ENCODE measurements around the gene MRPS2.

Gene MRPS2

DNA sequence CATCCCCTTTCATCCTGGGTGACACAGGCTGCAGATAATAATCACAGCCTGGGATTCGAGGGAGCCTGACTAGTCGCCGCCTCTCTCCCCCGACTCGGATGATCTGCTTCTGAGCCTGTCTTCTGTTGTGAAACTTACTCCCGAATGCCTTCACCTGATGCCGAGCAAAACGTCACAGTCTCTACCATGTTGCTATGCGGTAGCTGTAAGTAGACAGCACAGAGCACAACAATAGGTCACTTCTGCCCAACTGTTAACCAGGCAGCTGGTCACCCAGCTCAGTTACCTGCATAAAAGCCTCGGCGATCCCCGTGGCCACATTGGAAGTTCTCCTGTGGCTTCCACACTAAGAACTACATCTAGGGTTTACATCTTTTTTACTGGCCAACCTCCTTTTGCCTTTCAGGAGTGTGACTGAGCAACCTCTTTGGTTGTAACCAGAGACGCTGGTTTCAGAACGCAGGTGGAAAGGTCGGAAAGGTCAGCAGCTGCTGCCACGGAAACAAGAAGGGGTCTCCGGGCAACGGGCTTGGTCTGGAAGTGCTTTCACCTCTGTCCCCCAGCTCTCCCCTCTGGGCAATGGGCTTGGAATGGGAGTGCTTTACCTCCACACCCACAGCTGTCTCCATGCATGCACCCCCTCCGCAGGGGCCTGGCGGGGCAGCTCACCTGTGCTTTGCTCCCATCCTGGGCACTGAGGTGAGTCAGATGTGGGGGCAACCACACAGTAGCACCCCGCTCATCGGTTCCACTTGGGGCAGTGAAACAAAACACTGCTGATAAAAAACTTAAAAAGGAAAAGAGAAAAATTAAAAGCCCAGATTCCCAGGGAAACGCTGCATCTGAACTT, 28.5 kb upstream of the MRPS2 start:
- Histone ChIP-seq H3K9ac (ENCODE audit: low read length) (no peak overlapping the region), H3K27me3 (replicated peaks; ENCODE audit: control insufficient read depth, insufficient read depth, low read length) (peaks cover 5% of the 10 kb centered on the region), H3K4me3 (ENCODE audit: low read length) (no peak overlapping the region), H3K4me1 (ENCODE audit: control insufficient read depth, insufficient read depth, low read length) (peaks cover 18% of the 10 kb centered on the region), H3K9me3 (ENCODE audit: control insufficient read depth, low read length) (no peaks in the 10 kb centered on the region), H3K36me3 (ENCODE audit: control insufficient read depth, insufficient read depth, low read length, severe bottlenecking) (no peaks in the 10 kb centered on the region)
- no peak for DNase-seq (ENCODE audit: low read depth)

DNA sequence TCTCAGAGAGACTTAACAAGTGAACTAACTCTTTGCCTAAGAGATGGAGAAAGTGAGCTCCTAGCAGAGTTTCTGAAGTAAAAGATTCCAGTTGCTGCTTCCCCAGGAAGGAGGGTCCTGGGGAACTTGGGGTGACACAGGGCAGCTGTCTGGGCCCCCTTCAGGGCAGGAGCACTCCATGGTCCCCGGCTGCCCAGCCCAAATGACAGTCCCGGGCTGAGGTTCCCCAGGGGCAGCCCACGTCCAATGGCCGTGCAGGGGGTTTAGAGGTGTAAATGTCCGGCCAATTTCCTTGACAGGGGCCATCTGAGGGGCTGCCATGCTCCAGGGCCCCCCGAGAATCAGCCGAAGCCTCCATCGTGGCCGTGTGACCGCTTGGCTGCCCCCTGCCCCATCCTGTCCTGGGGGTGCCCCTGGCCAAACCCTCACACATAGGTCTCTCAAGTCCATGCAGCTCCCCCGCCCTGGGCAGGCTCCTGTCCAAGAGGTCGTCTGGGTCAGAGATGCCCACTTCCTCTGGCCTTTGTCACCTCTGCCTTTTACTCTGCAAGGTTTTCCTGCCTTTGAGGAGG, 26.4 kb upstream of the MRPS2 start:
- H3K9me3 ChIP-seq (ENCODE audit: control insufficient read depth, low read length) = no peaks in the 10 kb centered on the region
- no peaks in the 10 kb centered on the region for H3K36me3 ChIP-seq (ENCODE audit: control insufficient read depth, insufficient read depth, low read length, severe bottlenecking)
- DNase-seq (ENCODE audit: low read depth) = no peak
- no peak overlapping the region for H3K9ac ChIP-seq (ENCODE audit: low read length)
- no peak overlapping the region for H3K4me3 ChIP-seq (ENCODE audit: low read length)
- peaks cover 5% of the 10 kb centered on the region for H3K27me3 ChIP-seq (replicated peaks; ENCODE audit: control insufficient read depth, insufficient read depth, low read length)
- peaks cover 19% of the 10 kb centered on the region for H3K4me1 ChIP-seq (ENCODE audit: control insufficient read depth, insufficient read depth, low read length)

DNA sequence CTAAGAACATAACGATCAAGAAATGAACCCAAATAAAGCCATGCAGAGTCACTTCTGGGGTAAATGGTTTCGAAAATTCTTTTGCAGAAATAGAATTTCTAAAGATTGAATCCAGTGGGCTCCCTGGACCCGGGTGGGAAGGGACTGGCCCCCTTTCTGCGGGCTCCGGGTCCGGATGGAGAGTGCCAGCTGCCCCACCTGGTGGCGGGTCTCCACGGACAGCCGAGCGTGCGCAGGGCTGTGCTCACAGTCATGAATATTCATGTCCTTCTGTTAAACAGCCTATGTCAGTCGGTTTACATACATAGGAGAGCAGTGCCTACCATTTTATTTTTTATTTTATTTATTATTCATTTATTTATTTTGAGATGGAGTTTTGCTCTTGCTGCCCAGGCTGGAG, 25.6 kb upstream of the MRPS2 start:
- peak; percentile 23 for DNase-seq (ENCODE audit: low read depth)
- peaks cover 14% of the 10 kb centered on the region for H3K4me1 ChIP-seq (ENCODE audit: control insufficient read depth, insufficient read depth, low read length)

GRCh38 chr9:135476561-135477355, 23.7 kb upstream of the MRPS2 start:
- peaks cover 5% of the 10 kb centered on the region for H3K27me3 ChIP-seq (replicated peaks; ENCODE audit: control insufficient read depth, insufficient read depth, low read length)
- no peak overlapping the region for H3K4me3 ChIP-seq (ENCODE audit: low read length)
- peaks cover 18% of the 10 kb centered on the region for H3K4me1 ChIP-seq (ENCODE audit: control insufficient read depth, insufficient read depth, low read length)
- no peaks in the 10 kb centered on the region for H3K9me3 ChIP-seq (ENCODE audit: control insufficient read depth, low read length)
- peak; percentile 54 for DNase-seq (ENCODE audit: low read depth)
- no peaks in the 10 kb centered on the region for H3K36me3 ChIP-seq (ENCODE audit: control insufficient read depth, insufficient read depth, low read length, severe bottlenecking)
- H3K9ac ChIP-seq (ENCODE audit: low read length) = no peak overlapping the region

More for the DNA sequence above, 25.6 kb upstream of the MRPS2 start:
- Histone ChIP-seq H3K4me3 (ENCODE audit: low read length) (no peak overlapping the region), H3K36me3 (ENCODE audit: control insufficient read depth, insufficient read depth, low read length, severe bottlenecking) (no peaks in the 10 kb centered on the region), H3K9ac (ENCODE audit: low read length) (no peak overlapping the region), H3K27me3 (replicated peaks; ENCODE audit: control insufficient read depth, insufficient read depth, low read length) (peaks cover 5% of the 10 kb centered on the region), H3K9me3 (ENCODE audit: control insufficient read depth, low read length) (no peaks in the 10 kb centered on the region)

DNA sequence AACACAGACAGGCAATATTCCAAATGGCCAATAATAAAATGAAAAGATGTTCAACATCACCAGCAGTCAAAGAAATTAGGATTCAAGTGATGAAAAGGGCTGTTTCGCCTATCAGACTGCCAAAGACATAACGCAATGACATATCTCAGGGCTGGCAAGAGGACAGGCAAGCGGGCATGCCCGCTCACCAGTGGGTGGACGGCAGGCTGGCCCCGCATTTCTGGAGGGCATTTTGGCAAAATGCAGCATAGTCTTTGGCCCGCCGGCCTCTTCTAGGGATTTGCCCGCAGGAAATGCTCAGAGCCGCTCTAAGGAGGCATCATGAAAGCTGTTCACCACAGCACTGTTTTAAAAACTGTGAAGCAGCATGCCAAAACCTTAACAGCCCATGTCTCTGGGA, 22.3 kb upstream of the MRPS2 start:
- H3K36me3 ChIP-seq (ENCODE audit: control insufficient read depth, insufficient read depth, low read length, severe bottlenecking) = no peaks in the 10 kb centered on the region
- no peak overlapping the region for H3K4me3 ChIP-seq (ENCODE audit: low read length)
- DNase-seq (ENCODE audit: low read depth) = peak; percentile 12
- no peaks in the 10 kb centered on the region for H3K9me3 ChIP-seq (ENCODE audit: control insufficient read depth, low read length)
- no peak overlapping the region for H3K9ac ChIP-seq (ENCODE audit: low read length)
- peaks cover 18% of the 10 kb centered on the region for H3K4me1 ChIP-seq (ENCODE audit: control insufficient read depth, insufficient read depth, low read length)
- no peaks in the 10 kb centered on the region for H3K27me3 ChIP-seq (replicated peaks; ENCODE audit: control insufficient read depth, insufficient read depth, low read length)

- peak overlapping the region; percentile 63 for H3K9ac ChIP-seq (ENCODE audit: low read length)
- H3K4me3 ChIP-seq (ENCODE audit: low read length) = peak overlapping the region; percentile 76
These were observed 21.5 kb upstream of the MRPS2 start for GRCh38 chr9:135478829-135479468.

DNA sequence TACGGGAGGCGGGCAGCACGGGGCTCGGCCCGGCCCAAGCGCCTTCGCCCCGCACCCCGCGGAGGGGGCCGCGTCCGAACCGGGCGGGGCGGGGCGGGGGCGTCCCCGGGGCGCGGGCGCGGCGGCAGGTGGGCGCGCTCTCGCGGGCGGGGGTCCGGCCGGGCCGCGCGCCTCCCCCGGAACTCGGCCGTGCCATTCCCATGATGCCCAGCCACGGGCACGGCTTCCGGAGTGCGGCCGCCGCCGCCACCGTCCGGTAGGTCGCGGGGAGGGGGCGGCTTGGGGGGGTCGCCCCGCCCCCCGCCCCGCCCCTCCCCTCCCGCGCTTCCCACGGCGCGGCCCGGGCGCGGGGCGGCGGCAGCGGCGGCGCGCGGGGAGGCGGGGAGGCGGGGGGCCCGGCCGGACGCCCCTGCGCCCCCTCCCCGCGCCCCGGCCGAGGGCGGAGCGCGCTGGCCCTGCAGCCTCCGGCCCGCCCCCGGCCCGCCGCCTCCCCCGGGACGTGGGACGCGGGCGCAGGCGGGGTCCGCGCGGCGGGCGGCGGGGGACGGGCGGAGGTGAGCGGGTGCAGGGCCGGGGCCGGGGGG, 20.9 kb upstream of the MRPS2 start, which contains the start of gene PPP1R26:
Gene PPP1R26, plus strand, starts transcription at position 314 of the 584 bp plus-strand sequence. CDS start 4,729 bp downstream, outside the sequence.
- Histone ChIP-seq H3K27me3 (replicated peaks; ENCODE audit: control insufficient read depth, insufficient read depth, low read length) (no peaks in the 10 kb centered on the region), H3K4me3 (ENCODE audit: low read length) (peak within 1 kb of the TSS; percentile 92), H3K4me1 (ENCODE audit: control insufficient read depth, insufficient read depth, low read length) (peaks cover 18% of the 10 kb centered on the region), H3K9me3 (ENCODE audit: control insufficient read depth, low read length) (no peaks in the 10 kb centered on the region), H3K9ac (ENCODE audit: low read length) (peak within 1 kb of the TSS; percentile 89), H3K36me3 (ENCODE audit: control insufficient read depth, insufficient read depth, low read length, severe bottlenecking) (peaks cover 9% of the 10 kb centered on the region)
- DNase-seq (ENCODE audit: low read depth) = peak; percentile 45

More at GRCh38 chr9:135478829-135479468, 21.5 kb upstream of the MRPS2 start:
- peaks cover 3% of the 10 kb centered on the region for H3K36me3 ChIP-seq (ENCODE audit: control insufficient read depth, insufficient read depth, low read length, severe bottlenecking)
- H3K9me3 ChIP-seq (ENCODE audit: control insufficient read depth, low read length) = no peaks in the 10 kb centered on the region
- H3K27me3 ChIP-seq (replicated peaks; ENCODE audit: control insufficient read depth, insufficient read depth, low read length) = no peaks in the 10 kb centered on the region
- H3K4me1 ChIP-seq (ENCODE audit: control insufficient read depth, insufficient read depth, low read length) = peaks cover 18% of the 10 kb centered on the region
- peak; percentile 55 for DNase-seq (ENCODE audit: low read depth)

DNA sequence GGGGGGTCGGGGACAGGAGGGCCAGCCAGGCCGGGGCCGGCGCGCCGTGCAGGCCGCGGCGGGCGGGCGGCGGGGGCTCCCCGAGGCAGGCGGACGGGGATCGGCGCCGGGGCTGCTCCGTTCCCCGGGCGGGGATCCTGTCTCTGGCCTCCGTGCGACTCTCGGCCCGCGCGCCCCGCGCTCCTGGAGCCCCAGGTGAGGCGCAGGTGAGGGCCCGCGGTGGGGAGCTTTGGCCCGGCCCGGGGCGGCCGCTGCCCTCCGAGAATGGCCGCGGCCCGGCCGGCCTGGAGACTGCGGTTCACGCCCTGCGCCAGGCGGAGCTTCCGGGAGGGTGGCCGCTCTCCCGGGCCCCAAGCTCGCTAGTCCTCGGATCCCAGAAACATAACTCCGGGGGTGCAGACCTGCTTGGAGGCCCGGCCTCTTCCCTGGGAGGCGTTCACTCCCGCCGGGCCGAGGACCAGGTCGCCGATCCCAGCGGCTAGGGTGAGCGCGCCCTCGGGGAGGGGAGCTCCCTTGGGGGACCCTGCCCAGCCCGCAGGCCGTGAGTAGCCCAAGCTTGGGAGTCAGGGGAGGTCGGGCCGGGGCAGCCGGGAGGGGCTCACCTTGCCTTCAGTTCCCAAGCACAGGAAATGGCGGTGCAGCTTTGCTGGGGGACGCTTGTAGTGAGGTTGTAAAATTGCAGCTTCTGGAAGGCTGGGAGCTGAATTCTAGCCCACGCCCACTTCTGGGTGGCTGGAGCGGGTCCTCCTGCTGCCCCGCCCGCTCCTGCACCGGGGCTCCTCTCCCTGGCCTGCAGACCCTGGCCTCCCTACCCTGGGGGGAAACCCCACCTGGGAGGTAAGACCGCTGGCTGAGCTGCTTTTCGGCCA, 20.2 kb upstream of the MRPS2 start:
- Histone ChIP-seq H3K4me1 (ENCODE audit: control insufficient read depth, insufficient read depth, low read length) (peaks cover 18% of the 10 kb centered on the region), H3K27me3 (replicated peaks; ENCODE audit: control insufficient read depth, insufficient read depth, low read length) (no peaks in the 10 kb centered on the region), H3K9ac (ENCODE audit: low read length) (peak overlapping the region; percentile 89), H3K36me3 (ENCODE audit: control insufficient read depth, insufficient read depth, low read length, severe bottlenecking) (peaks cover 17% of the 10 kb centered on the region), H3K9me3 (ENCODE audit: control insufficient read depth, low read length) (no peaks in the 10 kb centered on the region), H3K4me3 (ENCODE audit: low read length) (peak overlapping the region; percentile 92)
- DNase-seq (ENCODE audit: low read depth) = peak; percentile 63

GRCh38 chr9:135480940-135481310, 19.6 kb upstream of the MRPS2 start:
- Histone ChIP-seq H3K4me1 (ENCODE audit: control insufficient read depth, insufficient read depth, low read length) (peaks cover 18% of the 10 kb centered on the region), H3K36me3 (ENCODE audit: control insufficient read depth, insufficient read depth, low read length, severe bottlenecking) (peaks cover 21% of the 10 kb centered on the region), H3K27me3 (replicated peaks; ENCODE audit: control insufficient read depth, insufficient read depth, low read length) (no peaks in the 10 kb centered on the region), H3K4me3 (ENCODE audit: low read length) (peak overlapping the region; percentile 92), H3K9me3 (ENCODE audit: control insufficient read depth, low read length) (no peaks in the 10 kb centered on the region), H3K9ac (ENCODE audit: low read length) (peak overlapping the region; percentile 89)
- DNase-seq (ENCODE audit: low read depth) = no peak
